HK-2 (cell line): ENCODE data around the gene MAP6.
A peak's percentile ranks its signal among the peaks of the same experiment; 100 is the strongest.
"Not testable (repeated sequence)": the region's sequence is repeated elsewhere in the genome, so short reads cannot be mapped to it uniquely, and the experiment has no call there.

ENCODE experiments used
- DNase-seq: peaks from one replicate; pipeline ENCODE4 v3.0.0-alpha.2; 2018; ENCODE audit not compliant: unreplicated experiment

The MAP6 gene

GRCh38 chr11:75668451-75669297 lies at the start of gene MAP6:
MAP6 (minus strand) TSS chr11:75669038; CDS start chr11:75668369, 669 bp downstream.
- no peak for DNase-seq

DNA sequence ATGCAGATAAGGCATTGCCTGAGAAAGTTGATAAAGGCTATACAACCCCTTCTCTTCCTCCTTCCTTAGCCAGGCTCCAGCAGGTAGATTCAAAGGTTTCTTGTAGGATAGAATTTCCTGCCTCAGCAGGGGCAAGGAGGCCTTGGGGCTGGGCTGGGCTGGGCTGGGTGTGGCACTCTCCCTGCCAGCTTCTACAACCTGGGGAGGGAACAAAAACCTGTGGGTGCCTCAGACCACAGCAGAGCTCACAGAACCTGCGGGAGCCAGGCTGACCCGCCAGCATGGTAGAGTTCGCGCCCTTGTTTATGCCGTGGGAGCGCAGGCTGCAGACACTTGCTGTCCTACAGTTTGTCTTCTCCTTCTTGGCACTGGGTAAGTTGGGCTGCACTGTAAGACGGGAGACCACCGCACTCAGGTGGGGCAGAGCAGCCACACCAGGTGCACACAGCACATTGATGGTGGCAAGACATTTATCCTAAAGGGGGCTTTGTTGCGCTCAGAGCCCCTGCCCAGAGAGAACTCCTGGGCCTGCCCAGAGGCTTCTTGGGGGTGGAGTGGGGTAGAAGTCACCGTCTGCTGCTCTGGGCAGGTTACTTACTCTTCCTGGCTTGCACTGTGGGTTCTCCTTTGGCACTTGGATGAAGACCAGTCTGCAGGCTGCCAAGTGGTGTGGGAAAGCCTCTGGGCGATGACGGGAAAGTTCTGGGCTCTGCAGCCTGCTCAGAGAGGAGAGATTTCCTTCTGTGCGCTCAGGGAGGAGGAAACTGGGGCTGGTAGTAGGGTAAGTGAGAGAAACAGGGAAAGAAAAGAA lies 49.0 kb upstream of the MAP6 start, which contains the start of gene MOGAT2:
Gene MOGAT2 (plus strand): TSS at position 231 of the 811 bp plus-strand sequence. CDS start 51 bp downstream, at position 282.
- no peak for DNase-seq

GRCh38 chr11:75716659-75717058 lies 47.8 kb upstream of the MAP6 start:
- DNase-seq, result no peak

GRCh38 chr11:75715688-75716087 lies 46.9 kb upstream of the MAP6 start:
- no peak for DNase-seq

GRCh38 chr11:75714211-75714610 lies 45.4 kb upstream of the MAP6 start:
- no peak for DNase-seq

DNA sequence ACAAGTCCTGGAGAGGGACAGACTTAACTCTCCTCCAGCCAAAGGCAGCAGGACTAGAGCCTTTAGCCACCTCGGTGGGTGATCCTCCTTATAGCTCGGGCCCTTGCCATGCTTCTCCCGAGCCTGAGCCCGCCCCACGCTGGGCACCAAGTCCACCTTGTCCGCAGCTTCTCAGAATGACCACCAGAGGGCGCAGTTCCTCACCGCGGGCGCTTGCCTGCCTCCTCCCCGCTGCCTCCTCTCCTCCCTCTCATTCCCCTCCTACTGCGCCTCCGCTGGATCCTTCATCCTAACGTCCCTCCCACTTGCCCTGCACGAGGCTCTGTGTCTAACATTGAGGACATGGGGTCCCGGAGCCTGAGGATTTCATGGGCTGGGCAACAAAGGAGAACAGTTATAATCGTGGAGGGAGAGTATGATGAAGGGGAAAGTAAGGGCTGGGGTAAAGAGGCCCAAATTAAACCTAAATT lies 37.5 kb upstream of the MAP6 start:
- DNase-seq, result peak; percentile 68

DNA sequence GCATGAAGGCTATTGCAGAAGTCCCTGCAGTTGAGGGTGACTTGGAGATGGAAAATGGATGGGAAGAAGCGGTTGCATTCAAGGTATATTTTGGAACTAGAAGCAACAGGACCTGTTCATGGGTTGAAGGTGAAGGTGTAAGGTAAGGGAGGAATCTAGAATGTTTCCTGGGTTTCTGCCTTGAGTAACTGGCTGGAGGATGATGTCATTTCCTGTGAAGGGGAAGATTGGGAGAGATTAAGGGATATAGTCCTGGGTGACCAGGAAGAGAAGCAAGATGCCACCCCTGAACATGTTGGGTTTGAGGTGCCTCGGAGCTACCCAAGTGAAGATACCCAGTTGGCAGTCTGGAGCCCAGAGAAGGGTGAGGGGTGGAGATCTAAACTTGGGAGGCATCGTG lies 36.7 kb upstream of the MAP6 start:
- no peak for DNase-seq

- no peak for DNase-seq
Measured at GRCh38 chr11:75703695-75704237, 34.9 kb upstream of the MAP6 start.

DNA sequence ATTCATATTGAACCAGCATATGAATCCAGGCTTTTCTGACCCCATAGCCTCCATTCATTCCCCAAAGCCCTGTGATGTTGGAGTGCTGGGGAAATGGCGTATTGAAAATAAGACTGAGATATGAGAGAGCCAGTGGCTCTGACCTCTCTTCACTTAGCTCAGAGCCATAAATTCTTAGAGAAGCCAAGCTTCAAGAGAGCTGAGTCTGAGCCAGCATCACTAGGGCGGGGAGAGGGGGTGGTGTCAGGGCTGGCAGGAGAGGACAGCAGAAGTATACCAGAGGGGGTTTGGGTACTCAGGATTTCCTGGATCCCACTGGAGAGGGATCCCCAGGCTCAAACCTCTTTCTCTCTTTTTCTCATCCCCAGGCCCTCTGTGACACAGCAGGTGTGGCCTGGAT lies 32.1 kb upstream of the MAP6 start:
- no peak for DNase-seq

DNA sequence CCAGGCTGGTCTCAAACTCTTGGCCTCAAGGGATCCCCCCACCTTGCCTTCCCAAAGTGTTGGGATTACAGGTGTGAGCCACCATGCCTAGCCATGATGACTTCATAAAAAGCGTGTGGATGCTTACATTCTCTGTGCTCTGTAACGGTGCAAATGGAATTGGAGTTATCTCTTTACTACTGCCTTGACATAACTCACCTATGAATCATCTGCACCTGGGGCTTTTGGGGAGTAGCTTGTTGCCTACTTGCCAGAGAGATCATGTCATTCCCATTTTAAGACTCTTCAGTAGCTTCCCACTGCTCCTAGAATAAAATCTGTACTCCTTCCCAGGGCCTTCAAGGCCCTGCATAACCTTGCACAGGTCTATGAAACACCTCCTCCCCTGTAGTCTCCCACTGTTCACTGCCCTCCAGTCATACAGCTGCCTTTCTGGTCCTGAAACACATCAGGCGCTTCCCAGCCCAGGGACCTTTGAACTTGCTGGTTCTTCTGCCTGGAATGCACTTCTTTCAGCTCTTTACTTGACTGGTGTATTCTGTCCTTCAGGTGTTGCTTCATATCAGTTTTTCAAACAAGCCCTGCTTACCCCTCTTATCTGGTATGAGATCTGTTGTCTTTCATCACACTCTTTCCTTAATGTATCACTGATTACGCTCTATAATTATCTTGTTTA lies 29.2 kb upstream of the MAP6 start:
- DNase-seq, result no peak

- DNase-seq, result no peak
Measured at GRCh38 chr11:75691804-75692203, 23.0 kb upstream of the MAP6 start.

- DNase-seq, result no peak
Measured at GRCh38 chr11:75689863-75690609, 21.2 kb upstream of the MAP6 start.

- DNase-seq, result not testable (repeated sequence)
Measured at GRCh38 chr11:75683856-75684255, 15.0 kb upstream of the MAP6 start.

DNA sequence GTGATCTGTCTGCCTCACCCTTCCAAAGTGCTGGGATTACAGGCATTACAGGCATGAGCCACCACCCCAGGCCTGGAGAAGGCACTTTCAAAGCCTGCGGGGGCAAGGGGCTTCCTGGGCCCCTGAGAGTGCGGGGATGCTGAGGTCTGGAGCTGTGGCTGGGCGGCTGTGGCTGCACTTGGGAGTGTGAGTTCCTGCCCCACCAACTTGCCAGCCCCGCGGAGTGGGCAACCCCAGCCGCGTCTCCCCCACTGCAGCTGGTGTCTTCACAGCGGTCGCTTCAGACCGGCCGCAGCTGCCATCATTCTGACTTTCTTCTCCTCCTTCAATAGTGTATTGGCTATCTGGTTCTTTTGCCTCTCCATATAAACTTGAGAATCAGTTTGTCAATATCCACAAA lies 10.7 kb upstream of the MAP6 start:
- DNase-seq, result no peak

GRCh38 chr11:75678620-75679259 lies 9.9 kb upstream of the MAP6 start:
- no peak for DNase-seq

DNA sequence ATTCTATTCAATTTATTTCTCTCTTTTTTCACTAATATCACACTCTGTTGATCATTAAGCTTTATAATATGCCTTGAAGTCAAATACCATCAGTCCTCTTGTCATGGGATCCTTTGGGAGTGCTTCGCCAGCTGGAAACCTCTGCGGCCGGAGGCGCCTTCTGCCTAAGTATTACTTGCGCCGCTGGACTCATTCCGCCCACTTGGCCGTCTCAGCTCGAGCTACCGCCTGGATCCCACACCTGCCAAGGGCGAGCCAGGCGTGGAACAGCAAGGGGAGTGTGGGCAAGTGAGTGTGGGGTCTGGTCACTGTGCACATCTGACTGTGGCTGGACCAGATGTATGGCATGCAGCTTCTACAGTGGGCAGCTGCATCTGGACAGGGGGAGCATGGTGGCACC lies 9.1 kb upstream of the MAP6 start:
- no peak for DNase-seq

GRCh38 chr11:75677275-75677674 lies 8.4 kb upstream of the MAP6 start:
- DNase-seq, result no peak

- DNase-seq, result no peak
Measured at GRCh38 chr11:75673977-75674582, 5.2 kb upstream of the MAP6 start.

DNA sequence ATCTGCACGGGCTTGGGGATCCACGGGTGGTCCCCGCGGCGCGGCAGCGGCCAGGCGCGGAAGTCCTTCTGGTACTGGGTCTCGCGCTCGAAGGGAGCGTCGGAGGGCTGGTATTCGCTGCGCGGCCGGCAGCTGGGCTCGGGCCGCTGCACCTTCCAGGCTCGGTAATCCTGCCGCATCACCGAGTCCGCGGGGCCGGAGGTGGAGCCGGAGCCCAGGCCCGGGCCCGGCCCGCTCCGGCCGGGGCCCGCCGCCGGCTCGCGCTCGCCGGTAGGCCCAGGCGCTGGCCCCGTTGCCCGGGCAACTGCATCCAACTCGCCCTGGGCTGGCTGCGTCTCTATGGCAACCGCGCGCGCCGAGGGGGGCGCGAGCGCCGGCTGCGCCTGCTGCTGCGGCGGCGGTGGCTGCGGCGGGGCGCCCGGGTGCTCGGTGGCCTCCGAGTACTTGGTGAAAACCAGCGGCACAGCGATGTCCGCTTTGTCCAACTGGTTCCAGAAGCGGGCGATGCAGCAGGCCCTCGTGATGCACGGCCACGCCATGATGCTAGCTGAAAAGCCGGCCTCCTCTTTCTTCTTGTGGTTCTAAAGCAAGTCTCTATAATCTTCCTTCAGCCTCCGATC lies 897 bp downstream of the MAP6 start:
- peak; percentile 18 for DNase-seq
